AG09309 (cell line): ENCODE results near the gene SLC25A10.

Experiments
- DNase-seq: peaks from one replicate; pipeline ENCODE4 v3.0.0-alpha.2; 2010; ENCODE audit warnings: low read depth
- H3K4me3 ChIP-seq: 2 replicates; pipeline ENCODE4 v1.5.1; 2011; ENCODE audit warnings: mild to moderate bottlenecking, low read depth, low read length, moderate library complexity; ENCODE audit not compliant: control insufficient read depth
- TF ChIP-seq, protein P1 (sequence below): IDR thresholded peaks from 2 replicates; pipeline ENCODE4 v1.5.1; 2011; ENCODE audit warnings: mild to moderate bottlenecking, low read depth, low read length, inconsistent platforms; ENCODE audit not compliant: insufficient read depth, control insufficient read depth; ENCODE audit errors: missing control alignments

The SLC25A10 gene

DNA sequence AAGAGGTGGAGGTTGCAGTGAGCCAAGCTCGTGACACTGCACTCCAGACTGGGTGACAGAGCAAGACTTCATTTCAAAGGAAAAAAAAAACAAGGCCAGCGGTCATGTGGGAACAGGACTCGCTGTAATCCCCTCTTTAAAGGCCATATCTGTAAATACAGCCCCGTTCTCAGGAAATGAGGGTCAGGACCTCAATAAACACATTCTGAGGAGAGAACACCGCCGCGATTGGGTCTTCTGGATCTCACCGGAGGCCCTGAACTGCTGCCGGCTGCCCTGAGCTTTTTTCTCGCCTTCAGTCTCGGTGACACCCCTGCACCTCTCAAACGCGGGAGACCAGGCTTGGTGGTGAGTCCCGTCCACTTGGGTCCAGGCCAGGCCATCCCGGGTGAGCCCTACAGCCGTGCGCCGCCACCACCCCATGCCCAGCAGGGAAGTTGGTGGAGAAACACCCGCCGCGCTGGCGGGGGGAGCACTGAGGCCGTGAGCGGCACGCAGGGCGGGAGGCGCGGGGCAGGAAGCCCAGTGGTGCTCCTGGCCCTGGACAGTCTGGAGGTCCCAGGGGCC is 28.4 kb downstream of the SLC25A10 start:
- TF ChIP-seq, protein P1, sequence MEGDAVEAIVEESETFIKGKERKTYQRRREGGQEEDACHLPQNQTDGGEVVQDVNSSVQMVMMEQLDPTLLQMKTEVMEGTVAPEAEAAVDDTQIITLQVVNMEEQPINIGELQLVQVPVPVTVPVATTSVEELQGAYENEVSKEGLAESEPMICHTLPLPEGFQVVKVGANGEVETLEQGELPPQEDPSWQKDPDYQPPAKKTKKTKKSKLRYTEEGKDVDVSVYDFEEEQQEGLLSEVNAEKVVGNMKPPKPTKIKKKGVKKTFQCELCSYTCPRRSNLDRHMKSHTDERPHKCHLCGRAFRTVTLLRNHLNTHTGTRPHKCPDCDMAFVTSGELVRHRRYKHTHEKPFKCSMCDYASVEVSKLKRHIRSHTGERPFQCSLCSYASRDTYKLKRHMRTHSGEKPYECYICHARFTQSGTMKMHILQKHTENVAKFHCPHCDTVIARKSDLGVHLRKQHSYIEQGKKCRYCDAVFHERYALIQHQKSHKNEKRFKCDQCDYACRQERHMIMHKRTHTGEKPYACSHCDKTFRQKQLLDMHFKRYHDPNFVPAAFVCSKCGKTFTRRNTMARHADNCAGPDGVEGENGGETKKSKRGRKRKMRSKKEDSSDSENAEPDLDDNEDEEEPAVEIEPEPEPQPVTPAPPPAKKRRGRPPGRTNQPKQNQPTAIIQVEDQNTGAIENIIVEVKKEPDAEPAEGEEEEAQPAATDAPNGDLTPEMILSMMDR, result no peak
- H3K4me3 ChIP-seq, result no peak overlapping the region
- no peak for DNase-seq

DNA sequence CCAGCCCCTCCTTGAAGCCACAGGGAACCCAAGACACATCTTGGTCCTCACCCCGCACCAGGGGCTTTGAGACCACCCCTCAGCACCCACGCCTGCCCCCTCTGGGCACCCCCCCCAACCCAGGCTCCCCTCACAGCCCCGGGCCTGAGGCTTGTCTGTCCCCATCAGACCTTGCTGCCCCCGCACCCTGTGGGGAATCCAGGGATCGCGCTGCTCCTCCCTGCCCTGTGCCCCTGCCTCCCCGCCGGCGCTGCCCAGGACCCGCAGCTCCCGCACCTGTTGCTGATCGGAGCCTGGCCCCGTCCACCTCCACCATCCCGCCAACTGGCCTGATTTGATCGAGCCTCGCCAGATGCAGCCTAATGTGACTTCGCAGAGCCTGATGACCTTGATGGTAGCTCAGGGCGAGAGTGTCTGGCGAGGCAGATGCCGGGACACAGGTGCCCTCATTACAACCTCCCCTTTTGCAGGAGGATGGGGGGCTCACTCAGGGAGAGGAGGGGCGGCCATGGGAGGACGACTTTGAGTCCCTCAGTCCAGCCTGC is 29.0 kb downstream of the SLC25A10 start:
- TF ChIP-seq, protein P1, result no peak
- DNase-seq, result no peak
- no peak overlapping the region for H3K4me3 ChIP-seq

GRCh38 chr17:81741594-81742452 is 29.7 kb downstream of the SLC25A10 start:
- TF ChIP-seq, protein P1, result no peak
- no peak overlapping the region for H3K4me3 ChIP-seq
- no peak for DNase-seq
